WTC11 (cell line): Measurements from ENCODE around the gene GFPT1. TPM values are rescaled to one million over a fixed set of nuclear protein-coding genes. Genes with fewer than 3 reads are reported as not detected.

Source experiments
- ATAC-seq: fragments of 200-7000 bp; cut with Tn5 transposase; 2 replicates; pipeline ENCODE4 v1.10.0; 2021; ENCODE audit warnings: mild to moderate bottlenecking, moderate library complexity
- CTCF ChIA-PET: fragments of 300-600 bp; sonication (Branson Sonifier 250); formaldehyde crosslinking; loops from one replicate; lab custom pipeline; 2021; ENCODE audit warnings: antibody characterized with exemption; lab: Charles Lee
- POLR2A ChIA-PET: fragments of 350-600 bp; sonication (Branson Sonifier 250); formaldehyde crosslinking; loops from one replicate; lab custom pipeline; 2021; ENCODE audit warnings: antibody characterized with exemption; lab: Charles Lee
- DNase-seq: peaks from one replicate; pipeline ENCODE4 v3.0.0; 2021; ENCODE audit warnings: low spot score
- H3K27ac Mint-ChIP-seq: 2 replicates; pipeline ENCODE4 v1.8.0; 2021; ENCODE audit warnings: mixed read lengths
- H3K27me3 Mint-ChIP-seq: 2 replicates; pipeline ENCODE4 v1.8.0; 2021; ENCODE audit warnings: low read depth, mild to moderate bottlenecking, moderate library complexity, mixed read lengths
- H3K36me3 Mint-ChIP-seq: 2 replicates; pipeline ENCODE4 v1.8.0; 2021; ENCODE audit warnings: mixed read lengths
- H3K4me1 Mint-ChIP-seq: 2 replicates; pipeline ENCODE4 v1.8.0; 2022; ENCODE audit warnings: mixed read lengths
- H3K4me3 Mint-ChIP-seq: 2 replicates; pipeline ENCODE4 v1.8.0; 2021; ENCODE audit warnings: mild to moderate bottlenecking, moderate library complexity, mixed read lengths
- H3K9me3 Mint-ChIP-seq: 2 replicates; pipeline ENCODE4 v1.8.0; 2021; ENCODE audit warnings: mixed read lengths
- FOXJ3 ChIP-seq: sonication (generic); formaldehyde crosslinking; IDR thresholded peaks from 2 replicates; pipeline ENCODE4 v1.9.0; 2021; ENCODE audit warnings: missing genetic modification reagents, mild to moderate bottlenecking, borderline replicate concordance
- FOXP1 ChIP-seq: sonication (generic); formaldehyde crosslinking; IDR thresholded peaks from 2 replicates; pipeline ENCODE4 v1.8.0; 2022; ENCODE audit warnings: missing genetic modification reagents, mild to moderate bottlenecking, moderate library complexity, borderline replicate concordance
- GABPB1 ChIP-seq: sonication (generic); formaldehyde crosslinking; IDR thresholded peaks from 2 replicates; pipeline ENCODE4 v1.8.1; 2023; ENCODE audit warnings: mild to moderate bottlenecking, missing genetic modification reagents
- MYBL2 ChIP-seq: sonication (generic); formaldehyde crosslinking; IDR thresholded peaks from 2 replicates; pipeline ENCODE4 v1.8.1; 2023; ENCODE audit warnings: mild to moderate bottlenecking, moderate library complexity, missing genetic modification reagents
- NFE2L1 ChIP-seq: sonication (generic); formaldehyde crosslinking; IDR thresholded peaks from 2 replicates; pipeline ENCODE4 v1.8.1; 2023; ENCODE audit warnings: missing genetic modification reagents
- TCF7 ChIP-seq: sonication (generic); formaldehyde crosslinking; IDR thresholded peaks from 2 replicates; pipeline ENCODE4 v1.8.0; 2022; ENCODE audit warnings: mild to moderate bottlenecking, low read depth, missing genetic modification reagents, moderate library complexity
- ZBTB21 ChIP-seq: sonication (generic); formaldehyde crosslinking; IDR thresholded peaks from 2 replicates; pipeline ENCODE4 v1.8.1; 2023; ENCODE audit warnings: mild to moderate bottlenecking, missing genetic modification reagents, borderline replicate concordance
- ZNF121 ChIP-seq: sonication (generic); formaldehyde crosslinking; IDR thresholded peaks from 2 replicates; pipeline ENCODE4 v1.8.0; 2023; ENCODE audit warnings: missing genetic modification reagents
- ZNF263 ChIP-seq: sonication (generic); formaldehyde crosslinking; IDR thresholded peaks from 2 replicates; pipeline ENCODE4 v1.8.1; 2022; ENCODE audit warnings: low read depth, mild to moderate bottlenecking, moderate library complexity, missing genetic modification reagents
- ZNF317 ChIP-seq: sonication (generic); formaldehyde crosslinking; IDR thresholded peaks from 2 replicates; pipeline ENCODE4 v1.8.1; 2023; ENCODE audit warnings: low read depth, mild to moderate bottlenecking, moderate library complexity, missing genetic modification reagents, borderline replicate concordance
- total RNA-seq: library from RNA; stranded (reverse); gene quantifications from 3 replicates; pipeline ENCODE4 v1.2.3, GENCODE V29; 2021
- TF ChIP-seq, protein P1 (sequence below): fragments of 200-600 bp; IDR thresholded peaks from 2 replicates; pipeline ENCODE4 v1.8.0; 2022; ENCODE audit warnings: antibody characterized with exemption
- TF ChIP-seq, protein P2 (sequence below): sonication (generic); formaldehyde crosslinking; IDR thresholded peaks from 2 replicates; pipeline ENCODE4 v1.8.0; 2023; ENCODE audit warnings: missing genetic modification reagents
- TF ChIP-seq, protein P3 (sequence below): fragments of 250-450 bp; sonication (Bioruptor Pico); IDR thresholded peaks from 2 replicates; pipeline ENCODE4 v1.9.0; 2021; ENCODE audit warnings: mild to moderate bottlenecking
- TF ChIP-seq, protein P4 (sequence below): fragments of 250-450 bp; sonication (Bioruptor Pico); IDR thresholded peaks from 2 replicates; pipeline ENCODE4 v1.9.0; 2021; ENCODE audit warnings: moderate library complexity, mild to moderate bottlenecking, inconsistent platforms, borderline replicate concordance
- TF ChIP-seq, protein P5 (sequence below): sonication (generic); formaldehyde crosslinking; IDR thresholded peaks from 2 replicates; pipeline ENCODE4 v1.8.0; 2022; ENCODE audit warnings: missing genetic modification reagents
- TF ChIP-seq, protein P6 (sequence below): sonication (generic); formaldehyde crosslinking; IDR thresholded peaks from 2 replicates; pipeline ENCODE4 v1.8.1; 2023; ENCODE audit warnings: mild to moderate bottlenecking, missing genetic modification reagents, moderate library complexity
- TF ChIP-seq, protein P7 (sequence below): sonication (generic); formaldehyde crosslinking; IDR thresholded peaks from 2 replicates; pipeline ENCODE4 v1.8.1; 2022; ENCODE audit warnings: low read depth, missing genetic modification reagents, borderline replicate concordance
- TF ChIP-seq, protein P8 (sequence below): sonication (generic); formaldehyde crosslinking; IDR thresholded peaks from 2 replicates; pipeline ENCODE4 v1.8.1; 2023; ENCODE audit warnings: mild to moderate bottlenecking, missing genetic modification reagents

The GFPT1 gene
- total RNA-seq, 1 experiment from 2014 or later = 65.5 TPM

DNA sequence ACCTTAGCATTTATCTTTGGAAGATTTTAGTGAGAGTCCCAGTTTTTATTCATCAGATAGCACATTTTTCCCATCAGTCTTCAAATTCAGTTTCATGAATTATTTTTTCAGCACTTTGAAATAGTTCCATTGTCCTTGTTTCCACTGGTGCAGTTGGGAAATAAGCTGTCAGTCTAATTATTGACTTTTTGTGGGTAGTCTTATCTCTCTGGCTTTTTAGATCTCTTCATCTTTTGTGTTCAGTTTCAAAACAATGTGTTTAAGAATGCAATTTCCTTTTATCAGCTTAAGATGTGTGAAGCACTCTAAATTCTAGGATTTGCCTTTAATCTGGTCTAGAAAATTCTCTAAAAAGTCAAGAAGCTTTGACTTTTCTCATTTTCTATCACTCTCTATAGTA lies 70.5 kb downstream of the GFPT1 start:
- H3K9me3 Mint-ChIP-seq = peaks cover 38% of the 10 kb centered on the region
- H3K27ac Mint-ChIP-seq = no peak overlapping the region
- no peak overlapping the region for H3K4me3 Mint-ChIP-seq
- no peaks in the 10 kb centered on the region for H3K27me3 Mint-ChIP-seq
- H3K4me1 Mint-ChIP-seq = no peaks in the 10 kb centered on the region
- POLR2A ChIA-PET = no interaction called here
- TF ChIP-seq, protein P1, sequence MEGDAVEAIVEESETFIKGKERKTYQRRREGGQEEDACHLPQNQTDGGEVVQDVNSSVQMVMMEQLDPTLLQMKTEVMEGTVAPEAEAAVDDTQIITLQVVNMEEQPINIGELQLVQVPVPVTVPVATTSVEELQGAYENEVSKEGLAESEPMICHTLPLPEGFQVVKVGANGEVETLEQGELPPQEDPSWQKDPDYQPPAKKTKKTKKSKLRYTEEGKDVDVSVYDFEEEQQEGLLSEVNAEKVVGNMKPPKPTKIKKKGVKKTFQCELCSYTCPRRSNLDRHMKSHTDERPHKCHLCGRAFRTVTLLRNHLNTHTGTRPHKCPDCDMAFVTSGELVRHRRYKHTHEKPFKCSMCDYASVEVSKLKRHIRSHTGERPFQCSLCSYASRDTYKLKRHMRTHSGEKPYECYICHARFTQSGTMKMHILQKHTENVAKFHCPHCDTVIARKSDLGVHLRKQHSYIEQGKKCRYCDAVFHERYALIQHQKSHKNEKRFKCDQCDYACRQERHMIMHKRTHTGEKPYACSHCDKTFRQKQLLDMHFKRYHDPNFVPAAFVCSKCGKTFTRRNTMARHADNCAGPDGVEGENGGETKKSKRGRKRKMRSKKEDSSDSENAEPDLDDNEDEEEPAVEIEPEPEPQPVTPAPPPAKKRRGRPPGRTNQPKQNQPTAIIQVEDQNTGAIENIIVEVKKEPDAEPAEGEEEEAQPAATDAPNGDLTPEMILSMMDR = no peak
- TF ChIP-seq ZNF317 (CRISPR knock-in tag) = peak; percentile 78; the same call in 1 of the 2 replicates
- H3K36me3 Mint-ChIP-seq = peaks cover 51% of the 10 kb centered on the region
- ATAC-seq (no peak), DNase-seq (no peak)
- CTCF ChIA-PET = interaction anchor here (1.4 kb wide), 1 partner anchor 10 kb away, joined by 4 read pairs; no protein-coding TSS in a partner anchor

DNA sequence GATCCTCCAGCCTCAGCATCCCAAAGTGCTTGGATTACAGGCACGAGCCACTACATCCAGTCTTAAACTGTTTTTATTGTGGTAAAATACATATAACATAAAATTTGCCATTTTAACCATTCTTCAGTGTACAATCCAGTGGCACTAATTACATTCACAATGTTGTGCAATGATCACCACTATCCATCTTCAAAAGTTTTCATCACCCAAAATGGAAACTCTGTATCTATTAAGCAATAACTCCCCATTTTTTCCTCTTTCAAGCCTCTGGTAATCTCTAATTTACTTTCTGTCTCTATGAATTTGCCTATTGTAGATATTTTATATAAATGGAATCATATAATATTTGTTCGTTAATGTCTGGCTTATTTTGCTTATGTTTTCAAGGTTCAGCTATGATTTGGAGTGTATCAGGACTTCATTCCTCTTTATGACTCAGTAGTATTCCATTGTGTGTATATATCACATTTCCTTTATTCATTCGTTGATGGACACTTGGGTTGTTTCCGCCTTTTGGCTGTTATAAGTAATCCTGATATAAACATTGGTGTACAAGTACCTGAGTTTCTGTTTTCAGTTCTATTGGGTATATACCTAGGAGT lies 71.8 kb downstream of the GFPT1 start:
- no peak overlapping the region for H3K4me3 Mint-ChIP-seq
- H3K4me1 Mint-ChIP-seq = no peaks in the 10 kb centered on the region
- TF ChIP-seq, protein P2, sequence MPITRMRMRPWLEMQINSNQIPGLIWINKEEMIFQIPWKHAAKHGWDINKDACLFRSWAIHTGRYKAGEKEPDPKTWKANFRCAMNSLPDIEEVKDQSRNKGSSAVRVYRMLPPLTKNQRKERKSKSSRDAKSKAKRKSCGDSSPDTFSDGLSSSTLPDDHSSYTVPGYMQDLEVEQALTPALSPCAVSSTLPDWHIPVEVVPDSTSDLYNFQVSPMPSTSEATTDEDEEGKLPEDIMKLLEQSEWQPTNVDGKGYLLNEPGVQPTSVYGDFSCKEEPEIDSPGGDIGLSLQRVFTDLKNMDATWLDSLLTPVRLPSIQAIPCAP (CRISPR knock-in tag) = no peak
- no peak for TF ChIP-seq GABPB1 (CRISPR knock-in tag)
- peaks cover 51% of the 10 kb centered on the region for H3K36me3 Mint-ChIP-seq
- ATAC-seq = no peak
- peaks cover 38% of the 10 kb centered on the region for H3K9me3 Mint-ChIP-seq
- ChIA-PET CTCF (interaction anchor here (1.1 kb wide), 1 partner anchor 9 kb away, joined by 4 read pairs; no protein-coding TSS in a partner anchor), POLR2A (no interaction called here)
- no peak overlapping the region for H3K27ac Mint-ChIP-seq
- no peaks in the 10 kb centered on the region for H3K27me3 Mint-ChIP-seq
- no peak for DNase-seq

DNA sequence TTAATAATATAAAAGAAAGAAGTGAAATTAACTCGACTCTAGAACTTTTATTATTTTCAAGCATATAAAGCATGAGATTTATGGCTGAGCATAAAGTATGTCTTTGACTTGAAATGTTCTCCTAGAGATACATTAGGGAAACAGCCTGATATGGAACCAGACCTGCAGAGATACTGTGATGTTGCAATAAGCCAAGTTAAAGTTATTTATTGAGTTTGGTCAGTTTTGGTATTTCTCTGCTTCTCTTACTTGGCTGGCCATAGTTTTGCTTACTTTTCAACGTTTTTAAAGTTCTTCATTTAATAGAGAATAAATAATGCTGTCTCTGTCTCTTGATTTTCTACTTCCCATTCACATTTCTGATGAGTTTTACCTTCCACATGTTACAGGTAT lies 76.0 kb downstream of the GFPT1 start:
- Mint-ChIP-seq H3K27me3 (peaks cover 14% of the 10 kb centered on the region), H3K36me3 (peaks cover 21% of the 10 kb centered on the region), H3K27ac (no peak overlapping the region), H3K4me1 (peaks cover 14% of the 10 kb centered on the region), H3K4me3 (no peak overlapping the region), H3K9me3 (peaks cover 24% of the 10 kb centered on the region)
- CTCF ChIA-PET = no interaction called here
- ATAC-seq (no peak), DNase-seq (no peak)
- POLR2A ChIA-PET = no interaction called here
- TF ChIP-seq, protein P3, sequence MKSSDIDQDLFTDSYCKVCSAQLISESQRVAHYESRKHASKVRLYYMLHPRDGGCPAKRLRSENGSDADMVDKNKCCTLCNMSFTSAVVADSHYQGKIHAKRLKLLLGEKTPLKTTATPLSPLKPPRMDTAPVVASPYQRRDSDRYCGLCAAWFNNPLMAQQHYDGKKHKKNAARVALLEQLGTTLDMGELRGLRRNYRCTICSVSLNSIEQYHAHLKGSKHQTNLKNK = no peak
- no peak for TF ChIP-seq FOXJ3
- TF ChIP-seq, protein P4, sequence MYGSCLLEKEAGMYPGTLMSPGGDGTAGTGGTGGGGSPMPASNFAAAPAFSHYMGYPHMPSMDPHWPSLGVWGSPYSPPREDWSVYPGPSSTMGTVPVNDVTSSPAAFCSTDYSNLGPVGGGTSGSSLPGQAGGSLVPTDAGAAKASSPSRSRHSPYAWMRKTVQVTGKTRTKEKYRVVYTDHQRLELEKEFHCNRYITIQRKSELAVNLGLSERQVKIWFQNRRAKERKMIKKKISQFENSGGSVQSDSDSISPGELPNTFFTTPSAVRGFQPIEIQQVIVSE (CRISPR knock-in tag) = no peak
- TF ChIP-seq NFE2L1 (CRISPR knock-in tag) = no peak
- TF ChIP-seq ZNF121 (CRISPR knock-in tag) = no peak
- no peak for TF ChIP-seq ZBTB21 (CRISPR knock-in tag)
- TF ChIP-seq, protein P5, sequence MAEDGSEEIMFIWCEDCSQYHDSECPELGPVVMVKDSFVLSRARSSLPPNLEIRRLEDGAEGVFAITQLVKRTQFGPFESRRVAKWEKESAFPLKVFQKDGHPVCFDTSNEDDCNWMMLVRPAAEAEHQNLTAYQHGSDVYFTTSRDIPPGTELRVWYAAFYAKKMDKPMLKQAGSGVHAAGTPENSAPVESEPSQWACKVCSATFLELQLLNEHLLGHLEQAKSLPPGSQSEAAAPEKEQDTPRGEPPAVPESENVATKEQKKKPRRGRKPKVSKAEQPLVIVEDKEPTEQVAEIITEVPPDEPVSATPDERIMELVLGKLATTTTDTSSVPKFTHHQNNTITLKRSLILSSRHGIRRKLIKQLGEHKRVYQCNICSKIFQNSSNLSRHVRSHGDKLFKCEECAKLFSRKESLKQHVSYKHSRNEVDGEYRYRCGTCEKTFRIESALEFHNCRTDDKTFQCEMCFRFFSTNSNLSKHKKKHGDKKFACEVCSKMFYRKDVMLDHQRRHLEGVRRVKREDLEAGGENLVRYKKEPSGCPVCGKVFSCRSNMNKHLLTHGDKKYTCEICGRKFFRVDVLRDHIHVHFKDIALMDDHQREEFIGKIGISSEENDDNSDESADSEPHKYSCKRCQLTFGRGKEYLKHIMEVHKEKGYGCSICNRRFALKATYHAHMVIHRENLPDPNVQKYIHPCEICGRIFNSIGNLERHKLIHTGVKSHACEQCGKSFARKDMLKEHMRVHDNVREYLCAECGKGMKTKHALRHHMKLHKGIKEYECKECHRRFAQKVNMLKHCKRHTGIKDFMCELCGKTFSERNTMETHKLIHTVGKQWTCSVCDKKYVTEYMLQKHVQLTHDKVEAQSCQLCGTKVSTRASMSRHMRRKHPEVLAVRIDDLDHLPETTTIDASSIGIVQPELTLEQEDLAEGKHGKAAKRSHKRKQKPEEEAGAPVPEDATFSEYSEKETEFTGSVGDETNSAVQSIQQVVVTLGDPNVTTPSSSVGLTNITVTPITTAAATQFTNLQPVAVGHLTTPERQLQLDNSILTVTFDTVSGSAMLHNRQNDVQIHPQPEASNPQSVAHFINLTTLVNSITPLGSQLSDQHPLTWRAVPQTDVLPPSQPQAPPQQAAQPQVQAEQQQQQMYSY (CRISPR knock-in tag) = no peak
- TF ChIP-seq, protein P6, sequence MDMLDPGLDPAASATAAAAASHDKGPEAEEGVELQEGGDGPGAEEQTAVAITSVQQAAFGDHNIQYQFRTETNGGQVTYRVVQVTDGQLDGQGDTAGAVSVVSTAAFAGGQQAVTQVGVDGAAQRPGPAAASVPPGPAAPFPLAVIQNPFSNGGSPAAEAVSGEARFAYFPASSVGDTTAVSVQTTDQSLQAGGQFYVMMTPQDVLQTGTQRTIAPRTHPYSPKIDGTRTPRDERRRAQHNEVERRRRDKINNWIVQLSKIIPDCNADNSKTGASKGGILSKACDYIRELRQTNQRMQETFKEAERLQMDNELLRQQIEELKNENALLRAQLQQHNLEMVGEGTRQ (CRISPR knock-in tag) = no peak
- TF ChIP-seq, protein P7, sequence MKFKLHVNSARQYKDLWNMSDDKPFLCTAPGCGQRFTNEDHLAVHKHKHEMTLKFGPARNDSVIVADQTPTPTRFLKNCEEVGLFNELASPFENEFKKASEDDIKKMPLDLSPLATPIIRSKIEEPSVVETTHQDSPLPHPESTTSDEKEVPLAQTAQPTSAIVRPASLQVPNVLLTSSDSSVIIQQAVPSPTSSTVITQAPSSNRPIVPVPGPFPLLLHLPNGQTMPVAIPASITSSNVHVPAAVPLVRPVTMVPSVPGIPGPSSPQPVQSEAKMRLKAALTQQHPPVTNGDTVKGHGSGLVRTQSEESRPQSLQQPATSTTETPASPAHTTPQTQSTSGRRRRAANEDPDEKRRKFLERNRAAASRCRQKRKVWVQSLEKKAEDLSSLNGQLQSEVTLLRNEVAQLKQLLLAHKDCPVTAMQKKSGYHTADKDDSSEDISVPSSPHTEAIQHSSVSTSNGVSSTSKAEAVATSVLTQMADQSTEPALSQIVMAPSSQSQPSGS = no peak
- TF ChIP-seq FOXP1 (CRISPR knock-in tag) = no peak
- no peak for TF ChIP-seq MYBL2 (CRISPR knock-in tag)
- TF ChIP-seq ZNF263 = no peak
- TF ChIP-seq TCF7 (CRISPR knock-in tag) = no peak
- TF ChIP-seq, protein P8, sequence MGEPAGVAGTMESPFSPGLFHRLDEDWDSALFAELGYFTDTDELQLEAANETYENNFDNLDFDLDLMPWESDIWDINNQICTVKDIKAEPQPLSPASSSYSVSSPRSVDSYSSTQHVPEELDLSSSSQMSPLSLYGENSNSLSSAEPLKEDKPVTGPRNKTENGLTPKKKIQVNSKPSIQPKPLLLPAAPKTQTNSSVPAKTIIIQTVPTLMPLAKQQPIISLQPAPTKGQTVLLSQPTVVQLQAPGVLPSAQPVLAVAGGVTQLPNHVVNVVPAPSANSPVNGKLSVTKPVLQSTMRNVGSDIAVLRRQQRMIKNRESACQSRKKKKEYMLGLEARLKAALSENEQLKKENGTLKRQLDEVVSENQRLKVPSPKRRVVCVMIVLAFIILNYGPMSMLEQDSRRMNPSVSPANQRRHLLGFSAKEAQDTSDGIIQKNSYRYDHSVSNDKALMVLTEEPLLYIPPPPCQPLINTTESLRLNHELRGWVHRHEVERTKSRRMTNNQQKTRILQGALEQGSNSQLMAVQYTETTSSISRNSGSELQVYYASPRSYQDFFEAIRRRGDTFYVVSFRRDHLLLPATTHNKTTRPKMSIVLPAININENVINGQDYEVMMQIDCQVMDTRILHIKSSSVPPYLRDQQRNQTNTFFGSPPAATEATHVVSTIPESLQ (CRISPR knock-in tag) = no peak
